Measurements from ENCODE around the gene STUB1.

The STUB1 gene

GRCh38 chr16:724188-725040, 44.2 kb downstream of the STUB1 start:
- no peak overlapping the region for H3K4me2 ChIP-seq (ENCODE audit: low read depth, low read length)
- no peaks in the 10 kb centered on the region for H4K20me1 ChIP-seq (ENCODE audit: insufficient read depth, low read length)
- H2AFZ ChIP-seq (ENCODE audit: low read length), result no peak overlapping the region
- H3F3A ChIP-seq (ENCODE audit: insufficient read depth, low read length), result peaks cover 23% of the 10 kb centered on the region; the same call in 1 of the 2 replicates
- H3K4me3 ChIP-seq (ENCODE audit: low read length), result no peak overlapping the region
- peaks cover 9% of the 10 kb centered on the region; the same call in 1 of the 2 replicates for H3K79me2 ChIP-seq (ENCODE audit: low read length)
- no peaks in the 10 kb centered on the region for H3K36me3 ChIP-seq (replicated peaks; ENCODE audit: insufficient read depth, low read length)
- TF ChIP-seq CTCF (IDR thresholded peaks at IDR 0.05; ENCODE audit: low read length) (no peak), EZH2phosphoT487 (IDR thresholded peaks at IDR 0.05; ENCODE audit: low read length) (no peak), EZH2 (optimal IDR thresholded peaks at IDR 0.05; ENCODE audit: low read depth, low read length) (no peak)
- DNase-seq, result no peak
- no peaks in the 10 kb centered on the region for H3K27me3 ChIP-seq (replicated peaks; ENCODE audit: insufficient read depth, low read length)
- no peaks in the 10 kb centered on the region for H3K9me3 ChIP-seq (replicated peaks; ENCODE audit: insufficient read depth, low read length)
- H3K9me2 ChIP-seq (replicated peaks; ENCODE audit: insufficient read depth, low read length), result no peaks in the 10 kb centered on the region
- H3K27ac ChIP-seq (ENCODE audit: low read length), result no peak overlapping the region
- H3K9ac ChIP-seq (ENCODE audit: low read length), result no peak overlapping the region
- peaks cover 9% of the 10 kb centered on the region for H3K4me1 ChIP-seq (ENCODE audit: low read length)

GRCh38 chr16:725041-725376, 44.8 kb downstream of the STUB1 start:
- H4K20me1 ChIP-seq (ENCODE audit: insufficient read depth, low read length), result no peaks in the 10 kb centered on the region
- no peaks in the 10 kb centered on the region for H3K9me3 ChIP-seq (replicated peaks; ENCODE audit: insufficient read depth, low read length)
- peaks cover 20% of the 10 kb centered on the region; the same call in 1 of the 2 replicates for H3F3A ChIP-seq (ENCODE audit: insufficient read depth, low read length)
- DNase-seq, result no peak
- H3K9ac ChIP-seq (ENCODE audit: low read length), result no peak overlapping the region
- no peak overlapping the region for H3K4me3 ChIP-seq (ENCODE audit: low read length)
- H2AFZ ChIP-seq (ENCODE audit: low read length), result no peak overlapping the region
- H3K79me2 ChIP-seq (ENCODE audit: low read length), result peaks cover 9% of the 10 kb centered on the region; the same call in 1 of the 2 replicates
- no peak overlapping the region for H3K4me2 ChIP-seq (ENCODE audit: low read depth, low read length)
- H3K27me3 ChIP-seq (replicated peaks; ENCODE audit: insufficient read depth, low read length), result no peaks in the 10 kb centered on the region
- no peak overlapping the region for H3K27ac ChIP-seq (ENCODE audit: low read length)
- H3K9me2 ChIP-seq (replicated peaks; ENCODE audit: insufficient read depth, low read length), result no peaks in the 10 kb centered on the region
- TF ChIP-seq CTCF (IDR thresholded peaks at IDR 0.05; ENCODE audit: low read length) (no peak), EZH2phosphoT487 (IDR thresholded peaks at IDR 0.05; ENCODE audit: low read length) (no peak), EZH2 (optimal IDR thresholded peaks at IDR 0.05; ENCODE audit: low read depth, low read length) (no peak)
- H3K36me3 ChIP-seq (replicated peaks; ENCODE audit: insufficient read depth, low read length), result no peaks in the 10 kb centered on the region
- peaks cover 6% of the 10 kb centered on the region for H3K4me1 ChIP-seq (ENCODE audit: low read length)

GRCh38 chr16:725463-726187, 45.4 kb downstream of the STUB1 start:
- H3K9ac ChIP-seq (ENCODE audit: low read length), result no peak overlapping the region

More at GRCh38 chr16:725463-726187, 45.4 kb downstream of the STUB1 start:
- peaks cover 9% of the 10 kb centered on the region; the same call in 1 of the 2 replicates for H3K79me2 ChIP-seq (ENCODE audit: low read length)
- H3F3A ChIP-seq (ENCODE audit: insufficient read depth, low read length), result peaks cover 16% of the 10 kb centered on the region; the same call in 1 of the 2 replicates
- no peaks in the 10 kb centered on the region for H3K9me3 ChIP-seq (replicated peaks; ENCODE audit: insufficient read depth, low read length)
- no peak for TF ChIP-seq CTCF (IDR thresholded peaks at IDR 0.05; ENCODE audit: low read length)
- no peak for TF ChIP-seq EZH2 (optimal IDR thresholded peaks at IDR 0.05; ENCODE audit: low read depth, low read length)
- TF ChIP-seq EZH2phosphoT487 (IDR thresholded peaks at IDR 0.05; ENCODE audit: low read length), result no peak
- DNase-seq, result no peak
- H3K27me3 ChIP-seq (replicated peaks; ENCODE audit: insufficient read depth, low read length), result no peaks in the 10 kb centered on the region
- H4K20me1 ChIP-seq (ENCODE audit: insufficient read depth, low read length), result no peaks in the 10 kb centered on the region
- H2AFZ ChIP-seq (ENCODE audit: low read length), result no peak overlapping the region
- no peaks in the 10 kb centered on the region for H3K9me2 ChIP-seq (replicated peaks; ENCODE audit: insufficient read depth, low read length)
- no peak overlapping the region for H3K27ac ChIP-seq (ENCODE audit: low read length)
- peaks cover 5% of the 10 kb centered on the region for H3K4me1 ChIP-seq (ENCODE audit: low read length)
- peak overlapping the region; percentile 96; the same call in 1 of the 2 replicates for H3K4me2 ChIP-seq (ENCODE audit: low read depth, low read length)
- no peaks in the 10 kb centered on the region for H3K36me3 ChIP-seq (replicated peaks; ENCODE audit: insufficient read depth, low read length)
- no peak overlapping the region for H3K4me3 ChIP-seq (ENCODE audit: low read length)

Measured in MM.1S (cell line).